ENCODE results near the gene MSMP.

MSMP gene

GRCh38 chr9:35771075-35771433, 17.0 kb upstream of the MSMP start:
- no peak for DNase-seq

- no peak for DNase-seq
These were observed 15.7 kb upstream of the MSMP start for GRCh38 chr9:35769763-35770162.

GRCh38 chr9:35767458-35767857, 13.4 kb upstream of the MSMP start:
- no peak for DNase-seq

GRCh38 chr9:35766997-35767396, 12.9 kb upstream of the MSMP start:
- no peak for DNase-seq

- no peak for DNase-seq
These were observed 9.7 kb upstream of the MSMP start for GRCh38 chr9:35763803-35764202.

- no peak for DNase-seq
These were observed 9.1 kb upstream of the MSMP start for GRCh38 chr9:35763181-35763580.

GRCh38 chr9:35760651-35761050, 6.6 kb upstream of the MSMP start:
- no peak for DNase-seq

- no peak for DNase-seq
These were observed 5.7 kb upstream of the MSMP start for GRCh38 chr9:35759795-35760194.

- no peak for DNase-seq
These were observed 4.5 kb upstream of the MSMP start for GRCh38 chr9:35758475-35759050.

- no peak for DNase-seq
These were observed 3.8 kb upstream of the MSMP start for GRCh38 chr9:35757892-35758275.

- DNase-seq, result no peak
These were observed 3.3 kb upstream of the MSMP start for GRCh38 chr9:35757226-35757891.

- no peak for DNase-seq
These were observed 2.5 kb upstream of the MSMP start for GRCh38 chr9:35756275-35757225.

GRCh38 chr9:35755071-35755470, 995 bp upstream of the MSMP start:
- DNase-seq, result no peak

GRCh38 chr9:35753466-35753865, 610 bp downstream of the MSMP start:
- no peak for DNase-seq

GRCh38 chr9:35750256-35750531, 3.9 kb downstream of the MSMP start:
- no peak for DNase-seq

GRCh38 chr9:35749515-35750255, 4.4 kb downstream of the MSMP start:
- no peak for DNase-seq

GRCh38 chr9:35748858-35749514, 5.1 kb downstream of the MSMP start, which contains the start of the genes GBA2 and RGP1:
GBA2 (minus strand) TSS chr9:35749228; CDS start chr9:35748704, 524 bp downstream.
RGP1 (plus strand) TSS chr9:35749287; CDS start chr9:35749756, 469 bp downstream.
- no peak for DNase-seq

- no peak for DNase-seq
These were observed 5.7 kb downstream of the MSMP start for GRCh38 chr9:35748242-35748857.

- DNase-seq, result no peak
These were observed 7.5 kb downstream of the MSMP start for GRCh38 chr9:35746583-35746982.

GRCh38 chr9:35745569-35745968, 8.5 kb downstream of the MSMP start:
- peak; percentile 40 for DNase-seq

- DNase-seq, result no peak
These were observed 10.1 kb downstream of the MSMP start for GRCh38 chr9:35743880-35744518.

GRCh38 chr9:35743452-35743851, 10.6 kb downstream of the MSMP start:
- DNase-seq, result no peak

Measured in NCI-H524 treated with DMSO at 0.1 percent for 48 hours (cell line).